GM19324 (cell line): ENCODE measurements around the gene APOBEC3C.
"Not testable (repeated sequence)": the region's sequence is repeated elsewhere in the genome, so short reads cannot be mapped to it uniquely, and the experiment has no call there.

ENCODE experiments used
- ATAC-seq: cut with Tn5 transposase; IDR thresholded peaks from one replicate; pipeline ENCODE4 v1.9.1; 2021; ENCODE audit warnings: mild to moderate bottlenecking, moderate library complexity; ENCODE audit not compliant: unreplicated experiment, low FRiP score

Gene APOBEC3C

DNA sequence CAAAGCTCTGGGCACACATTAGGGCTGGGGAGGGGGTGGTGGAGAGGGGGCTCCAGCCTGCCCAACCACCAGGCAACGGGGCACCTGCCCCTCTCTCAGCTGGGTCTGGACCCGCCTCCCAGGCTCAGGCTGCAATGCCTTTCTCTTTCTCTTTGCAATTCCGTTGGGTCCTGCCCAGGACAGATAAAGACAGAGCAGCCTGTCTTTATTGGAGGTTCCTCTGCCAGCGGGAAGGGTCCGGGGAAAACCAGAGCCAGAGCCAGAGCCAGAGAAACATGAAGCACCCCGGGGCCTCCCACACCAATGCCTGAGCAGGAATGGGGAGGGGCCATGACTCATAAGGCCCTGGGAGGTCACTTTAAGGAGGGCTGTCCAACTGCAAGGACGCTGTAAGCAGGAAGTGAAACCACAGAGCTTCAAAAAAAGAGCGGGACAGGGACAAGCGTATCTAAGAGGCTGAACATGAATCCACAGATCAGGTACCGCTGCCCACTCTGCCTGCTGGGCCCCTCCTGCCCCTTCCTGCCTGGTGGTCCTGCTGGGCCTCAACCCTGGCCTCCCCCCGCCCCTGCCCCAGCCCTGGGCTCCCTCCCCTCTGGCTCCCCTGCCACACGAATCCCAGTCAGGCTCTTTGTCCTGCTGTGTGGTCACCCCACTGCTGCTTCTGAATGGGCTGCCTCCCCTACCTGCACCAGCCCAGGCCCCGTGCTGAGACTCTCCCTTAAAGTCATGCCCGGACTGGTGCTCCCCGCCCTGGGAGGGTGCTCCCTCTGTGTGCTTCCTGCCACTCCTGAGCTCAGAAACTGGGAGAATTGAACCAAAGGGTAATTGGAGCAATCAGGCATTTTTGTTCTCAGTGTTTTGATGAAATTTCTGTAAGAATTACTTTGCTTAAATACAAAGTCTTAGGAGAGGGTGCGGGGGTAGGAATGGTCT, 31.8 kb upstream of the APOBEC3C start, which contains the start of gene APOBEC3B:
Gene APOBEC3B (plus strand): TSS at position 356 of the 936 bp plus-strand sequence. CDS start 107 bp downstream, at position 463.
- ATAC-seq = peak; percentile 58

DNA sequence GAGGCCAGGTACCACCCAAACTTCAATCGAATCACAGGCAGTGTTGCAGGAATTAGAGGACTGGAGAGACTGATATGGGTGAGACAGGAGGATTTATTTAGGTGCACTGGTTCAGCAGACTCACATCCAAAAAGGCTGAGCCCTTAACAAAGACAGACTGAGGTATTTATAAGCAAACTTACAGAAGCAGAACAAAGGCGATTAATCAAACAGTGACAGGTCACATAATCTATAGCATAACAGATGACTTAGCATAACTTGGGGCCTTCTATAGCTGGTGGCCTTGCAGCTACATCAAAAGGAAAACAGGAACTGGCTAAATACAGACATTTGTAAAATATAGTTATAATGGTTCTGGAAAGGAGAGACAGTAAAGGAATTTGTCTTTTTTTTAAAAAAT, 29.8 kb upstream of the APOBEC3C start:
- no peak for ATAC-seq

DNA sequence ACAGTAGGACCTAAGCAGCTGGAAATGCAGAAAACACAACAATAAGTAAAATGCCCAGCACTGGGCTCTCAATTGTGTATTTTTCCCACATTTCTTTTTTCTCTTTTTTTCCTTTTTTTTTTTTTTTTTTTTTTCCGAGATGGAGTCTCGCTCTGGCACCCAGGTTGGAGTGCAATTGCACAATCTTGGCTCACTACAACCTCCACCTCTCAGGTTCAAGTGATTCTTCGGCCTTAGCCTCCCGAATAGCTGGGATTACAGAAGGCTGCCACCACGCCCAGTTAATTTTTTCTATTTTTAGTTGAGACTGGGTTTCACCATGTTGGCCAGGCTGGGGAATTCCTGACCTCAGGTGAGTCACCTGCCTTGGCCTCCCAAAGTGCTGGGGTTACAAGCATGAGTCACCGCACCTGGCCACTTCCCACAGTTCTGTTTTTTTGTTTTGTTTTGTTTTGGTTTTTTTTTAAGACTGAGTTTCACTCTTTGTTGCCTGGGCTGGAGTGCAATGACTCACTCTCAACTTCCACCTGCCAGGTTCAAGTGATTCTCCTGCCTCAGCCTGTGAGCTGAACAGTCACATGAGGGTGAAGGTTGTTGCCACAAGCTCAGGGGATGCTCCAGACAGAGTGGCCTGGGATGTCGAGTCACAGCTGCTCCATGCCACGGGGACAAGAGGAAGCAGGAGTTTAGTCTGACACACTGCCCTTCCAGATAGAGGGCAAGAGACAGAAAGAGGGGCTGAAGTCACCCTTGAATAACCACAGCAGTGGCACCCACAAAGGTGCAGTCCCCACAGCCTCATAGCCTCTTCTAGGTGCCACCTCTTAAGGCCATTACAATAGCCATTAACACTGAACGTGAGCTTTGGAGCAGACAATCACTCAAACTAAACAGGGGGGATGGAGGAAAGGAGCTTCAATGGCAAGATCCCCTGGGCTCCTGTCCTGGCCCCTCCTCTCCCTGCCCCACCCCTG, 29.0 kb upstream of the APOBEC3C start:
- ATAC-seq = peak; percentile 69

DNA sequence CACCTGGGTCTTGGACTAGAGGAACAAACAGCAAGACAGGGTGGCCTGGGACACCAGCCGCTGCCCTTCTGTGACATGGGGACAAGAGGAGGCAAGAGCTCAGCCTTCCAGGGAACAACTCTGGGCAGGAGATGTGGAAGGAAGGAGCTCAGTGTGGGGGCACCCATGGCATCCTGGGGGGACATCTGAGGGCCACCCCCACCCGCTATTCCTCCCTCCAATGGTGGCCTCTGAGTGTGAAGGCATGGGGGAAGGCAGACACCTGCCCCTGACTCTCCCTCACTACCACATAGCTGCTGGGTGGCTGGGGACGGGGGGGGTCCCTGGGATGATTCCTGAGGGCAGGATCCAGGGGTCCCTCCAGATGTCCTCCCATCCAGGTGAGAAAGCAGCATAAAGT, 27.4 kb upstream of the APOBEC3C start:
- no peak for ATAC-seq

DNA sequence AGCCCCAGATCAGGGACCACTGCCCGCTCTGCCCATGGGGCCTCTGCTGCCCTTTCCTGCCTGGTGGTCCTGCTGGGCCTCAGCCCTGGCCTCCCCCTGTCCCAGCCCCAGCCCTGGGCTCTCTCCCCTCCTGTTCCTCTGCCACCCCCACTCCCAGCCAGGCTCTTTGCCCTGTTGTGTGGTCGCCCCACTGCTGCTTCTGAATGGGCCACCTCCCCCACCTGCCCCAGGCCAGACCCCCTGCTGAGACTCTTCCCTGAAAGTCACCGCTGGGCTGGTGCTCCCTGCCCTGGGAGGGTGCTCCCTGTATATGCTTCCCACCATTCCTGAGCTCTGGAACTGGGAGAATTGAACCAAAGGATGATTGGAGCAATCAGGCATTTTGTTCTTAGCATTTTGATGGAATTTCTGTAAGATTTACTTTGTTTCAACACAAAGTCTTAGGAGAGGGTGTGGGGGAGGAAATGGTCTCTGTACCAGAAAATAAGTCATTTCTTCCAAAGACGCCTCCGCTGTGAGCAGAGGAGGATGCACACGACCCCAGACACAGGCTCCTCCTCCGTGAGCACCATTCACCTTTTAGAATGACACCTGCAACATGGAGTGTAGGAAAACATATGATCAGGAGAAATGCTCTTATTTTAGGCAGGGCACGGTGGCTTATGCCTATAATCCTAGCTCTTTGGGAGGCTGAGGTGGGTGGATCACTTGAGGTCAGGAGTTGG, 26.7 kb upstream of the APOBEC3C start:
- ATAC-seq = no peak

DNA sequence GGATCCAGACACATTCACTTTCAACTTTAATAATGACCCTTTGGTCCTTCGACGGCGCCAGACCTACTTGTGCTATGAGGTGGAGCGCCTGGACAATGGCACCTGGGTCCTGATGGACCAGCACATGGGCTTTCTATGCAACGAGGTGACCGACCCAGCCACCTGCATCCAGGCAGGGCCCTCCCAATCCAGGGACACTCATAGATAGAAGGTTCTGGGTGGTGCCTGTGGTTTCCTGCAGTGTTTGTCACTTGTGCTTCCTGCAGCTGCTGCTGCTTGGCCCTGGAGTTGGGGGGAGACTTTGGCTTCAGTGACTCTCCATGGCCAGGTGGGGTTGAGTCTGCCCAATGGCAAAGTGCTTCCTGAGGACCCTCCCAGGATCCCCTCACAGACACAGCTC, 24.6 kb upstream of the APOBEC3C start:
- ATAC-seq = no peak

DNA sequence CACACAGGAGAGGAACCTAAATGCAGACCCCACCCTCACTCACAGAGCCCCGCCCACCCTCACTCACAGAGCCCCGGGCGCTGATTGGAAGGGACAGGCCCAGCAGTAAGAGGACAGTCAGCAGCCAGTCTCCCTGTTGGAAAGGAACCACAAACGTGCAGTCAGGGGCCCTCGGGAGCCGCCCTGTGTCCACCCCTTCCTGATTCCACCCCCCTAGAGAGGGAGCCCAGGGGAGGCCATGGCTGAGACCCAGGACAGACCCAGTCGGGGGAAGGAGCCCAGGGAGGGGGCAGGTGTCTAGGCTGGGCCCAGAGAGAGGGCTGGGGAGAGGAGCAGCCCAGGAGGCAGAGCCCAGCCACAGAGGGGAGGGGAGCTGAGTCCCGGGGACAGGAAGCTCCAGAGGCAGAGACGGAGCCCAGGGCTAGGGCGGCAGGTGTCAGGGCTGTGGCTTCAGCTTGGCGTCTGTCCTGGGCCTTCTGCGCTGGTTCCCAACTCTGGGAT, 21.1 kb upstream of the APOBEC3C start:
- ATAC-seq = not testable (repeated sequence)

DNA sequence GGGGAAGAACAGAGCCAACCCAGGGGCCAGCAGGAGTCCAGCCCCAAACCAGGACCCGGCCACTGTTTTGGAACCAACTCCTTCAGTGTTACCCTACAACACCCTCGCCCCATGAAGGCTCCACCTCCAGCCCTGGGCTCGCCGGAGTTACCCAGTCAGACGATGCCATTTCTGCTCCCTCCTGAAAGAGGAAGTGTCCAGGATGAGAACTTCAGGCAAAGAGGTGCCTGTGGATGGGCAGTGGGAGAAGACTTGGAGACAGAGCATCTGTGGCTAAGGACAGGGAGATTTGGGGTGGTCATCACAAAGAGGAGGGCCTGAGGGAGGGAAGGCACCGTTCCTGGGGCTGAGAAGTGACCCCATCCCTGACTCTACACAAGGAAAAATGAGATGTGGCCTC, 18.0 kb upstream of the APOBEC3C start:
- no peak for ATAC-seq

DNA sequence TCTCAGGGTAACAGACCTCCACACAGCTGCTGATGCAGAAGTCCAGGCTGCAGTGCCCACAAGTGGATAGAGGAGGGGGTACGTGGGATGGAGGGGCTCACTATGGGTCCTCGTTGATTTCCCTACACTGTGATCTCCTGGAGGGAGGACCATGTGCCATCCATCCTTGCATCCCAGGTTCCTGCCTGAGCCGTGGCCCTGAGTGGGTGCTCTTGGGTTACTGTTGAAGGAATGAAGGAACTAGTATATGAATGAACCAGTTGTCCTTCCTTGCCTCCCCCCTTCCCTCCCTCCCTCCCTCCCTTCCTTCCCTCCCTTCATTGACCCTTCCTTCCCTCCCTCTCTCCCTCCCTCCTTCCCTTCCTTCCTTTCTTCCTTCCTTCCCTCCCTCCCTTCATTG, 16.5 kb upstream of the APOBEC3C start:
- ATAC-seq = no peak

DNA sequence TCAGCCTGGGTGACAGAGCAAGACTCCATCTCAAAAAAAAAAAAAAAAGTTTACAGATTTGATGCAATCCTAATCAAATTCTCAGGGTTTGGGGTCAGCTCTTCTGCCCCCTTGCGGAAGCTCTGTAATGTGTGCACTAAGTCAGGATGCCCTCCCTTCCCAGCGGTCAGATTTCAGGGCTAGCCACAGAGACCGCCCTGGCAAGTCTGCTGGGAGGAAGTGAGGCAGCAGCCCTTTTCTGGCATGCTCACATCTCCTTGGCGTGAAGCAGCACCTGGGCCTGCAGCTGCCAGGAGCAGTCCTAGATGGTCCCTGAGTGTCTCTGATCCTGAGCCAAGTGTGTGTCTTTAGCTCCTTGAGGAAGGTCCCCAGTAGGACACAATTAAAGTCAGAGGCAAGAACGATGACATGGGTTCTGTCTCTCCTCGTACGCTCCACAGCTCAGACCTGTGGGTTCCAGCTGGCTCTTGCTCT, 10.9 kb upstream of the APOBEC3C start:
- ATAC-seq = peak; percentile 65

DNA sequence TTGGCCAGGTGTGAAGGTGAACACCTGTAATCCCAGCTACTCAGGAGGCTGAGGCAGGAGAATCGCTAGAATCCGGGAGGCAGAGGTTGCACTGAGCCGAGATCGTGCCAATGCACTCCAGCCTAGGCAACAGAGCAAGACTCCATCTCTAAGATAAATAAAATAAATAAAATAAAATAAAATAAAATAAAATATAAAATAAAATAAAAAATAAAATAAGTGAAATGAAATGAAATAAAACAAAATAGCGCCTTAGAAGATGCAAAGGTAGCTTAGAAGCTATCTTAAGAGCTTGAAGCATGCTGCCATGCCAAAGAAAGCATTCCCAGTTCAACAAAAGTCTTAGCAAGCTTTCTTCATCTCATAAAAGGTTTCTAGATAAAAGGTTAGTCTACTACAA, 6.9 kb upstream of the APOBEC3C start:
- no peak for ATAC-seq

DNA sequence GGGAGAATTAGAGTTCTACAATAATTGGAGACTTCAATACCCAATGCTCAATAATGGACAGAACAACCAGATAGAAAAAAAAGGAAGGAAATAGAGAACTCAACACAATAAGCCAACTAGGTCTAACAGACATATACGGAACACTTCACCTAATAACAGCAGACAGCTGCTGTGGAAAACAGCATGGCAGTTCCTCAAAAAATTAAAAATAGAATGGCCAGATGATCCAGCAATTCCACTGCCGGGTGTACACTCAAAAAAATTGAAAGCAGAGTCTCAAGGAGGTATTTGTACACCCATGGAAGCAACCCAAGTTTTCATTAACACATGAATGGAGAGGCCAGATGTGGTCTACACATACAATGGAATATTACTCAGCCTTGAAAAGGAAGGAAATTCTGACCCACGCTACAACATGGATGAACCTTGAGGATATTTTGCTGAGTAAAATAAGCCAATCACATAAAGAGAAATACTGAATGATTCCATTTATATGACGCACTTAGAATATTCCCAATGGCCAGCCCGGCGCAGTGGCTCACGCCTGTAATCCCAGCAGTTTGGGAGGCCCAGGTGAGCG, 5.7 kb upstream of the APOBEC3C start:
- not testable (repeated sequence) for ATAC-seq

DNA sequence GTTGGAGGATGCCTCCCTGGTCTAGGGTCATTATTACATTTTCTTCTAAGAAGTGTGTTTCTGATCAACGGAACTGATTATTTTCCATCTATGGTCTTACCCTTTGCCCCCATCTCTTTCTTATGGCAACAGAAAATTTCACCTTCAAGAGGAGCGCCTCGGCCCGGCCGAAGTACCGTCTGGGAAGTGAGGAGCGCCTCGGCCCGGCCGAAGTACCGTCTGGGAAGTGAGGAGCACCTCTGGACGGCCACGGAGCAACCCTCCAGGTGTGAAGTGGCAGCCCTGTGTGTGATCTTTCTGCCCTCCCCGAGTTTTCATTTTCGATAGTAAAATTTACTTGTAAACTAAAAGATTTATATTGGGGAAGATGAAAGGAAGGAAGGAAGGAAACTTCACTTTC, 3.1 kb upstream of the APOBEC3C start:
- no peak for ATAC-seq

DNA sequence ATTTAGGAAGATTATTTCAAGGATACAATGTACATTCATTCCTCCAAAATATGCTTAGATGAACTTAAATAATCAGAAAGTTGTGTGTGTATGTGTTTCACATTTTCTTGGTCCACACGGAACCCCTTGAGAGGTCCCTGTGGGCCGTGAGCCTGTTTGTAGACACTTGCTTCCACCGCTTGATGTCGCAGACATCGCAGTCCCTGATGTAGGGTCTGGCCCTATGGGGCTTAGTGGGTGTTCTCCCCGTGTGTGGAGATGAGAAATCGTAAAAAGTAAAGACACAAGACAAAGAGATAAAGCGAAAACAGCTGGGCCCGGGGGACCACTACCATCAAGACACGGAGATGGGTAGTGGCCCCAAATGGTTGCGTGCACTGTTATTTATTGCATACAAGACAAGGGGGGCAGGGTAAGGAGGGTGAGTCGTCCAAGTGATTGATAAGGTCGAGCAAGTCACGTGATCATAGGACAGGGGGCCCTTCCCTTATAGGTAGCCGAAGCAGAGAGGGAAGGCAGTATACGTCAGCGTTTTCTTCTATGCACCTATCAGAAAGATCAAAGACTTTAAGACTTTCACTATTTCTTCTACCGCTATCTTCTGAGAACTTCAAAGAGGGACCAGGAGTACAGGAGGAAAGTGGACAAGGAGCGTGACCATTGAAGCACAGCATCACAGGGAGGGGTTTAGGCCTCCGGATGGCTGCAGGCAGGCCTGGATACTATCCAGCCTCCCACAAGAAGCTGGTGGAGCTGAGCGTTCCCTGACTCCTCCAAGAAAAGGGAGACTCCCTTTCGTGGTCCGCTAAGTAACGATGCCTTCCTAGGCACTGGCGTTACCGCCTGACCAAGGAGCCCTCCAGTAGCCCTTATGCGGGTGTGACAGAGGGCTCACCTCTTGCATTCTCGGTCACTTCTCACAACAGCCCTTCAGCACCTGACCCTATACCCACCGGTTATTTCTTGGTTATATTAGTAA, 1.2 kb upstream of the APOBEC3C start:
- no peak for ATAC-seq

DNA sequence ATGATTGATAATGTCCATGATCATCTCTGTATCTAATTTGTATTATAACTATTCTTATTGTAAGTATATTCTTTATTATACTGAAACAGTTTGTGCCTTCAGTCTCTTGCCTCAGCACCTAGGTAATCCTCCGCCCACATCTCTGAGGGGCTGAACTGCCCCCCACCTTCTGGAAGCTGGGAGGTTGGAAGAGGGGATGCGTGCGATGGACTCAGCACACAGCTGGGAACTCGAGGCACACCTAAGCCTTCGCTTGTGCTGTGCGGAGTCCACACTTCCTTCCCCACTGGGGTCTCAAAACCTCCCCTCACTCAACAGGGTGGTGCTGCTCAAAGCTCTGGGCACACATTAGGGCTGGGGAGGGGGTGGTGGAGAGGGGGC, 506 bp upstream of the APOBEC3C start:
- not testable (repeated sequence) for ATAC-seq

DNA sequence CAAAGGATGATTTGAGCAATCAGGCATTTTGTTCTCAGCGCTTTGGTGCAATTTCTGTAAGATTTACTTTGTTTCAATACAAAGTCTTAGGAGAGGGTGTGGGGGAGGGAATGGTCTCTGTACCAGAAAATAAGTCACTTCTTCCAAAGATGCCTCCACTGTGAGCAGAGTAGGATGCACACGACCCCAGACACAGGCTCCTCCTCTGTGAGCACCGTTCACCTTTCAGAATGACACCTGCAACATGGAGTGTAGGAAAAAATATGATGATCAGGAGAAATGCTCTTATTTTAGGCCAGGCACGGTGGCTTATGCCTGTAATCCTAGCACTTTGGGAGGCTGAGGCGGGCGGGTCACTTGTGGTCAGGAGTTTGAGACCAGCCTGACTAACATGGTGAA, 665 bp downstream of the APOBEC3C start:
- ATAC-seq = not testable (repeated sequence)

DNA sequence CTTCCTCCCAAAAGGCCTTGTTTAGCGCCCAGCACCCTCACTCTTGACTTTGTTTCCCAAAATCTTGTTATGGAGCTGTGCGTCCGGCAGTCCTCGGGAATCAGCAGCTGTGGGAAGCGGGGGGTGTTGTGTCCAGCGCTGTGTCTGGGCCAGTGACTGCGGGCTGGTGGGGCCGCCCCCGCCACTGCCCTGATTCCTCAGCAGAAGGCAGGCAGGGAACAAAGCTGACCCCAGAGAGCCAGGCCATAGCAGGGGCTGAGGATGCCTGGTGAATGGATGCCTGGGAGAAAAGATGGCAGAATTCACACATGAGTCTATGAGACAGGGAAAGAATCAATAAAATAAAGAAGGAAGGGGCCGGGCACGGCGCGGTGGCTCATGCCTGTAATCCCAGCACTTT, 2.5 kb downstream of the APOBEC3C start:
- no peak for ATAC-seq

DNA sequence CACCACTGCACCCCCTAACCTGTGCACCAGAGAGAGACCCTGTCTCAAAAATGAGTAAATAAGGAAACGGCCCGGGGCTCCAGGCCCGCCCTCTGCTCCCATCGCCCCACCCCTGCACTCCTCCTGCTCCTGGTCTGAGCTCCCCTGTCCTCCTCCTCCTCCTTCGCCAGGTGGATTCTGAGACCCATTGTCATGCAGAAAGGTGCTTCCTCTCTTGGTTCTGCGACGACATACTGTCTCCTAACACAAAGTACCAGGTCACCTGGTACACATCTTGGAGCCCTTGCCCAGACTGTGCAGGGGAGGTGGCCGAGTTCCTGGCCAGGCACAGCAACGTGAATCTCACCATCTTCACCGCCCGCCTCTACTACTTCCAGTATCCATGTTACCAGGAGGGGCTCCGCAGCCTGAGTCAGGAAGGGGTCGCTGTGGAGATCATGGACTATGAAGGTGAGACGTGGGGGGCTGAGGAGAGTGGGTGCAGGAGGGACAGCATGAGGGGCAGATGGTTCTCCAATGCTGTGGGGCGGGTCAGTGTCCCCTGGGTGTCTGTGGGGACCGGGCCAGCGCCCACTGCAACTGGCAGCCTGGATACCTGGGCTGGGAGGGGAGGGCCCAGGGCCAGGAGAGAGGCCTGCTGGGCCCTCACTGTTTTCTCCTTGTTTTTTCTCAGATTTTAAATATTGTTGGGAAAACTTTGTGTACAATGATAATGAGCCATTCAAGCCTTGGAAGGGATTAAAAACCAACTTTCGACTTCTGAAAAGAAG, 3.7 kb downstream of the APOBEC3C start:
- no peak for ATAC-seq
